GM12892 (cell line): ENCODE results near the gene HSF2.

Source experiments
- POLR2A ChIP-seq: IDR thresholded peaks from 2 replicates; pipeline ENCODE4 v1.6.1; 2011; ENCODE audit warnings: low read depth, low read length, control low read depth
- POLR2AphosphoS5 ChIP-seq: IDR thresholded peaks from 2 replicates; pipeline ENCODE4 v1.6.1; 2011; ENCODE audit warnings: low read depth, low read length, control low read depth
- TAF1 ChIP-seq: IDR thresholded peaks from 2 replicates; pipeline ENCODE4 v1.6.1; 2011; ENCODE audit warnings: low read depth, mild to moderate bottlenecking, control low read depth, low read length, borderline replicate concordance

DNA sequence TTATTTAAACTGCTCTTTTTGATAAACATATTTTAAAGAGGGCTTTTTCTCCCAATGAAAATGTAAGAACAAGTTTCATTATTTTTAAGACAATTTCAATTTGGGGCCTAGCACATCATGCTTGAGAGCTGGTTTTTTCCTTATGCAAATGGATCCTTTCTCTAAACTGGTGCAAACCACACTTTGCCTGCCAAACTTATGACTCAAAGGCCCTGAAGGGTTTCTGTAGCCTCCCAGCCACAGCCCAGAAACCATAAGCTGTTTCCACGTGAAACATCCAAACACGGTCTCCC is 451 bp upstream of the HSF2 start:
- TF ChIP-seq POLR2AphosphoS5 (no peak), POLR2A (no peak), TAF1 (no peak)
